Measurements from ENCODE around the gene ZBTB18.

Gene ZBTB18

GRCh38 chr1:244021427-244021826, 29.7 kb upstream of the ZBTB18 start:
- TF ChIP-seq CTCF (IDR thresholded peaks at IDR 0.05; ENCODE audit: low read depth, low read length, missing control alignments), result no peak
- no peak overlapping the region for H3K4me3 ChIP-seq (ENCODE audit: low read depth, low read length)
- in situ Hi-C loops (cut with HindIII; ENCODE audit: low sequenced_read_pairs), result no loop called here
- DNase-seq (ENCODE audit: low read depth), result no peak

GRCh38 chr1:244022311-244022710, 28.8 kb upstream of the ZBTB18 start:
- H3K4me3 ChIP-seq (ENCODE audit: low read depth, low read length), result no peak overlapping the region
- TF ChIP-seq CTCF (IDR thresholded peaks at IDR 0.05; ENCODE audit: low read depth, low read length, missing control alignments), result no peak
- DNase-seq (ENCODE audit: low read depth), result no peak
- in situ Hi-C loops (cut with HindIII; ENCODE audit: low sequenced_read_pairs), result no loop called here

GRCh38 chr1:244022864-244023440, 28.1 kb upstream of the ZBTB18 start:
- in situ Hi-C loops (cut with HindIII; ENCODE audit: low sequenced_read_pairs), result no loop called here
- TF ChIP-seq CTCF (IDR thresholded peaks at IDR 0.05; ENCODE audit: low read depth, low read length, missing control alignments), result no peak
- no peak overlapping the region for H3K4me3 ChIP-seq (ENCODE audit: low read depth, low read length)
- no peak for DNase-seq (ENCODE audit: low read depth)

- TF ChIP-seq CTCF (IDR thresholded peaks at IDR 0.05; ENCODE audit: low read depth, low read length, missing control alignments), result no peak
- in situ Hi-C loops (cut with HindIII; ENCODE audit: low sequenced_read_pairs), result no loop called here
- H3K4me3 ChIP-seq (ENCODE audit: low read depth, low read length), result no peak overlapping the region
- no peak for DNase-seq (ENCODE audit: low read depth)
Measured at GRCh38 chr1:244027491-244028145, 23.5 kb upstream of the ZBTB18 start.

GRCh38 chr1:244028701-244029100, 22.4 kb upstream of the ZBTB18 start:
- H3K4me3 ChIP-seq (ENCODE audit: low read depth, low read length), result no peak overlapping the region

GRCh38 chr1:244029124-244029523, 22.0 kb upstream of the ZBTB18 start:
- in situ Hi-C loops (cut with HindIII; ENCODE audit: low sequenced_read_pairs), result no loop called here
- TF ChIP-seq CTCF (IDR thresholded peaks at IDR 0.05; ENCODE audit: low read depth, low read length, missing control alignments), result no peak
- no peak overlapping the region for H3K4me3 ChIP-seq (ENCODE audit: low read depth, low read length)
- DNase-seq (ENCODE audit: low read depth), result no peak

More at GRCh38 chr1:244028701-244029100, 22.4 kb upstream of the ZBTB18 start:
- no peak for TF ChIP-seq CTCF (IDR thresholded peaks at IDR 0.05; ENCODE audit: low read depth, low read length, missing control alignments)
- in situ Hi-C loops (cut with HindIII; ENCODE audit: low sequenced_read_pairs), result no loop called here
- no peak for DNase-seq (ENCODE audit: low read depth)
